ENCODE data around the gene PLPPR4.
"Not testable (repeated sequence)": the region's sequence is repeated elsewhere in the genome, so short reads cannot be mapped to it uniquely, and the experiment has no call there.

The PLPPR4 gene

GRCh38 chr1:99265124-99265523 is 832 bp downstream of the PLPPR4 start:
- DNase-seq (ENCODE audit: low read depth, low spot score): no peak
- H3K27ac ChIP-seq: no peak overlapping the region

- DNase-seq (ENCODE audit: low read depth, low spot score): no peak
- no peak overlapping the region for H3K27ac ChIP-seq
Observed at GRCh38 chr1:99266726-99267125, 2.4 kb downstream of the PLPPR4 start.

- H3K27ac ChIP-seq: no peak overlapping the region
- DNase-seq (ENCODE audit: low read depth, low spot score): no peak
Observed at GRCh38 chr1:99268021-99268420, 3.7 kb downstream of the PLPPR4 start.

GRCh38 chr1:99269321-99269720 is 5.0 kb downstream of the PLPPR4 start:
- H3K27ac ChIP-seq: no peak overlapping the region
- DNase-seq (ENCODE audit: low read depth, low spot score): no peak

- no peak overlapping the region for H3K27ac ChIP-seq
- no peak for DNase-seq (ENCODE audit: low read depth, low spot score)
Observed at GRCh38 chr1:99270646-99271045, 6.4 kb downstream of the PLPPR4 start.

- no peak for DNase-seq (ENCODE audit: low read depth, low spot score)
- no peak overlapping the region for H3K27ac ChIP-seq
Observed at GRCh38 chr1:99271249-99271648, 7.0 kb downstream of the PLPPR4 start.

- no peak for DNase-seq (ENCODE audit: low read depth, low spot score)
- H3K27ac ChIP-seq: no peak overlapping the region
Observed at GRCh38 chr1:99277066-99277465, 12.8 kb downstream of the PLPPR4 start.

- H3K27ac ChIP-seq: no peak overlapping the region
- no peak for DNase-seq (ENCODE audit: low read depth, low spot score)
Observed at GRCh38 chr1:99279525-99279924, 15.2 kb downstream of the PLPPR4 start.

- no peak overlapping the region for H3K27ac ChIP-seq
- no peak for DNase-seq (ENCODE audit: low read depth, low spot score)
Observed at GRCh38 chr1:99281105-99281504, 16.8 kb downstream of the PLPPR4 start.

- no peak overlapping the region for H3K27ac ChIP-seq
- no peak for DNase-seq (ENCODE audit: low read depth, low spot score)
Observed at GRCh38 chr1:99282536-99282935, 18.2 kb downstream of the PLPPR4 start.

GRCh38 chr1:99283521-99283920 is 19.2 kb downstream of the PLPPR4 start:
- H3K27ac ChIP-seq; DNase-seq (ENCODE audit: low read depth, low spot score): not testable (repeated sequence)

GRCh38 chr1:99292886-99293285 is 28.6 kb downstream of the PLPPR4 start:
- DNase-seq (ENCODE audit: low read depth, low spot score): no peak
- no peak overlapping the region for H3K27ac ChIP-seq

GRCh38 chr1:99297923-99298322 is 33.6 kb downstream of the PLPPR4 start:
- no peak for DNase-seq (ENCODE audit: low read depth, low spot score)
- no peak overlapping the region for H3K27ac ChIP-seq

GRCh38 chr1:99304725-99305282 is 40.5 kb downstream of the PLPPR4 start:
- DNase-seq (ENCODE audit: low read depth, low spot score): no peak
- no peak overlapping the region for H3K27ac ChIP-seq

- DNase-seq (ENCODE audit: low read depth, low spot score): no peak
- no peak overlapping the region for H3K27ac ChIP-seq
Observed at GRCh38 chr1:99305626-99306025, 41.3 kb downstream of the PLPPR4 start.

GRCh38 chr1:99306056-99306455 is 41.8 kb downstream of the PLPPR4 start:
- no peak overlapping the region for H3K27ac ChIP-seq
- no peak for DNase-seq (ENCODE audit: low read depth, low spot score)

GRCh38 chr1:99306644-99307043 is 42.4 kb downstream of the PLPPR4 start:
- no peak overlapping the region for H3K27ac ChIP-seq

GRCh38 chr1:99315305-99315704 is 51.0 kb downstream of the PLPPR4 start:
- DNase-seq (ENCODE audit: low read depth, low spot score): no peak
- no peak overlapping the region for H3K27ac ChIP-seq

More at GRCh38 chr1:99306644-99307043, 42.4 kb downstream of the PLPPR4 start:
- DNase-seq (ENCODE audit: low read depth, low spot score): no peak

GRCh38 chr1:99326215-99326949 is 62.1 kb downstream of the PLPPR4 start:
- DNase-seq (ENCODE audit: low read depth, low spot score): no peak
- no peak overlapping the region for H3K27ac ChIP-seq

GRCh38 chr1:99327357-99327756 is 63.1 kb downstream of the PLPPR4 start:
- no peak overlapping the region for H3K27ac ChIP-seq
- DNase-seq (ENCODE audit: low read depth, low spot score): peak; percentile 5

GRCh38 chr1:99328171-99328570 is 63.9 kb downstream of the PLPPR4 start:
- no peak overlapping the region for H3K27ac ChIP-seq
- DNase-seq (ENCODE audit: low read depth, low spot score): no peak

- no peak overlapping the region for H3K27ac ChIP-seq
- no peak for DNase-seq (ENCODE audit: low read depth, low spot score)
Observed at GRCh38 chr1:99331083-99331482, 66.8 kb downstream of the PLPPR4 start.
